BJ (cell line): ENCODE results near the gene BCAR1. TPM values are rescaled to one million over a fixed set of nuclear protein-coding genes. Genes with fewer than 3 reads are reported as not detected.
"Not testable (repeated sequence)": the region's sequence is repeated elsewhere in the genome, so short reads cannot be mapped to it uniquely, and the experiment has no call there.

ENCODE experiments used
- CTCF ChIA-PET: fragments of 350-600 bp; formaldehyde crosslinking; extraction: SDS; loops from one replicate; lab custom pipeline; 2021; ENCODE audit warnings: antibody characterized with exemption, inconsistent platforms; lab: Yijun Ruan, JAX
- POLR2A ChIA-PET: fragments of 300-600 bp; sonication (Branson Sonifier 250); formaldehyde crosslinking; extraction: SDS; loops from one replicate; lab custom pipeline; 2021; ENCODE audit warnings: antibody characterized with exemption; lab: Charles Lee
- DNase-seq: peaks from one replicate; pipeline ENCODE4 v3.0.0-alpha.2; 2011; ENCODE audit warnings: low read depth
- H3K27me3 ChIP-seq: 2 replicates; pipeline ENCODE4 v1.6.0; 2011; ENCODE audit warnings: low read length; ENCODE audit not compliant: control insufficient read depth, insufficient read depth
- H3K36me3 ChIP-seq: 2 replicates; pipeline ENCODE4 v1.5.1; 2011; ENCODE audit warnings: low read length; ENCODE audit not compliant: control insufficient read depth, insufficient read depth
- H3K4me3 ChIP-seq: 2 replicates; pipeline ENCODE4 v1.5.1; 2011; ENCODE audit warnings: low read depth, mild to moderate bottlenecking, control low read depth, low read length
- CTCF ChIP-seq: IDR thresholded peaks from 2 replicates; pipeline ENCODE4 v1.5.1; 2011; ENCODE audit warnings: low read depth, mild to moderate bottlenecking, control low read depth, inconsistent platforms, low read length, moderate library complexity; ENCODE audit not compliant: insufficient read depth
- polyA plus RNA-seq: library from polyadenylated mRNA; depleted of rRNA; stranded (reverse); fragments of >200 nt; gene quantifications from 2 replicates; pipeline ENCODE4 v1.2.3, GENCODE V29; 2011

The BCAR1 gene
- polyA plus RNA-seq, 1 experiment = 57.3 TPM

GRCh38 chr16:75244844-75245758 lies 6.3 kb downstream of the BCAR1 start:
- peak; percentile 80 for DNase-seq
- ChIA-PET CTCF (interaction anchor here (1.0 to 2.7 kb wide), 4 partner anchors 11 to 140 kb away, joined by 3 to 14 read pairs (median 4); no protein-coding TSS in a partner anchor), POLR2A (interaction anchor here (0.5 kb wide), 1 partner anchor 8 kb away, joined by 3 read pairs; no protein-coding TSS in a partner anchor)
- no peaks in the 10 kb centered on the region for H3K27me3 ChIP-seq
- no peak for TF ChIP-seq CTCF
- peaks cover 30% of the 10 kb centered on the region for H3K36me3 ChIP-seq
- no peak overlapping the region for H3K4me3 ChIP-seq

- no peak overlapping the region for H3K4me3 ChIP-seq
- CTCF ChIA-PET = interaction anchor here (0.6 to 2.7 kb wide), 4 partner anchors 9 to 141 kb away, joined by 3 to 14 read pairs (median 4); no protein-coding TSS in a partner anchor
Observed at GRCh38 chr16:75244225-75244809, 7.1 kb downstream of the BCAR1 start.

GRCh38 chr16:75243667-75244224 lies 7.7 kb downstream of the BCAR1 start:
- POLR2A ChIA-PET = interaction anchor here (0.6 kb wide), 1 partner anchor 137 kb away, joined by 3 read pairs; no protein-coding TSS in a partner anchor
- no peak for DNase-seq
- CTCF ChIA-PET = interaction anchor here (0.6 to 2.7 kb wide), 4 partner anchors 9 to 142 kb away, joined by 3 to 14 read pairs (median 3); no protein-coding TSS in a partner anchor

More at GRCh38 chr16:75244225-75244809, 7.1 kb downstream of the BCAR1 start:
- POLR2A ChIA-PET = interaction anchor here (0.5 kb wide), 1 partner anchor 9 kb away, joined by 3 read pairs; no protein-coding TSS in a partner anchor
- Histone ChIP-seq H3K27me3 (no peaks in the 10 kb centered on the region), H3K36me3 (peaks cover 38% of the 10 kb centered on the region)
- no peak for DNase-seq
- no peak for TF ChIP-seq CTCF

GRCh38 chr16:75242436-75243078 lies 8.9 kb downstream of the BCAR1 start:
- H3K27me3 ChIP-seq, DNase-seq, POLR2A ChIA-PET, H3K4me3 ChIP-seq: not testable (repeated sequence)
- CTCF ChIA-PET = interaction anchor here (0.8 to 1.1 kb wide), 3 partner anchors 9 to 143 kb away, joined by 3 to 5 read pairs (median 3); no protein-coding TSS in a partner anchor
- H3K36me3 ChIP-seq = peaks cover 41% of the 10 kb centered on the region

More at GRCh38 chr16:75243667-75244224, 7.7 kb downstream of the BCAR1 start:
- H3K27me3 ChIP-seq = no peaks in the 10 kb centered on the region
- H3K36me3 ChIP-seq = peaks cover 39% of the 10 kb centered on the region
- no peak for TF ChIP-seq CTCF
- H3K4me3 ChIP-seq = no peak overlapping the region

GRCh38 chr16:75241955-75242354 lies 9.5 kb downstream of the BCAR1 start:
- no peak for TF ChIP-seq CTCF
- ChIA-PET POLR2A (no interaction called here), CTCF (interaction anchor here (1.1 kb wide), 1 partner anchor 138 kb away, joined by 3 read pairs; no protein-coding TSS in a partner anchor)
- H3K36me3 ChIP-seq = peaks cover 45% of the 10 kb centered on the region
- no peak overlapping the region for H3K4me3 ChIP-seq
- no peaks in the 10 kb centered on the region for H3K27me3 ChIP-seq
- no peak for DNase-seq
